ENCODE results near the gene ZIC2. TPM values are rescaled to one million over a fixed set of nuclear protein-coding genes. Genes with fewer than 3 reads are reported as not detected.

Gene ZIC2
- total and polyA plus RNA-seq, 10 donors, result not detected

DNA sequence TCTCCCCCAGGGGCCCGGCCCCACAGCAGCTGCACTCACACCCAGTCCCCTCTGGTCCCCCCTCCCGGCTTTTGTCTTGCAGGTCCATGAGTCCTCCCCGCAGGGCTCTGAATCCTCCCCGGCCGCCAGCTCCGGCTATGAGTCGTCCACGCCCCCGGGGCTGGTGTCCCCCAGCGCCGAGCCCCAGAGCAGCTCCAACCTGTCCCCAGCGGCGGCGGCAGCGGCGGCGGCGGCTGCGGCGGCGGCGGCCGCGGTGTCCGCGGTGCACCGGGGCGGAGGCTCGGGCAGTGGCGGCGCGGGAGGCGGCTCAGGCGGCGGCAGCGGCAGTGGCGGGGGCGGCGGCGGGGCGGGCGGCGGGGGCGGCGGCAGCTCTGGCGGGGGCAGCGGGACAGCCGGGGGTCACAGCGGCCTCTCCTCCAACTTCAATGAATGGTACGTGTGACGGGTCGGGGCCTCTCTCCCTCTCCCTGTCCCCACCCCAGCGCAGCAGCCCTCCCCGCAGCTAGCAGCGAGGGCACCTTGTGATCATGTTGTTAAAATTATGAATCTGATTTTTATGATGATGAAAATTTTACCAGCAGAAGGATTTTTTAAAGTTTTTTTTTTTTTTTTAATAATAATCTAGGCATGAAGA lies 3.8 kb downstream of the ZIC2 start:
- TF ChIP-seq, protein P1, sequence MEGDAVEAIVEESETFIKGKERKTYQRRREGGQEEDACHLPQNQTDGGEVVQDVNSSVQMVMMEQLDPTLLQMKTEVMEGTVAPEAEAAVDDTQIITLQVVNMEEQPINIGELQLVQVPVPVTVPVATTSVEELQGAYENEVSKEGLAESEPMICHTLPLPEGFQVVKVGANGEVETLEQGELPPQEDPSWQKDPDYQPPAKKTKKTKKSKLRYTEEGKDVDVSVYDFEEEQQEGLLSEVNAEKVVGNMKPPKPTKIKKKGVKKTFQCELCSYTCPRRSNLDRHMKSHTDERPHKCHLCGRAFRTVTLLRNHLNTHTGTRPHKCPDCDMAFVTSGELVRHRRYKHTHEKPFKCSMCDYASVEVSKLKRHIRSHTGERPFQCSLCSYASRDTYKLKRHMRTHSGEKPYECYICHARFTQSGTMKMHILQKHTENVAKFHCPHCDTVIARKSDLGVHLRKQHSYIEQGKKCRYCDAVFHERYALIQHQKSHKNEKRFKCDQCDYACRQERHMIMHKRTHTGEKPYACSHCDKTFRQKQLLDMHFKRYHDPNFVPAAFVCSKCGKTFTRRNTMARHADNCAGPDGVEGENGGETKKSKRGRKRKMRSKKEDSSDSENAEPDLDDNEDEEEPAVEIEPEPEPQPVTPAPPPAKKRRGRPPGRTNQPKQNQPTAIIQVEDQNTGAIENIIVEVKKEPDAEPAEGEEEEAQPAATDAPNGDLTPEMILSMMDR (IDR thresholded peaks at IDR 0.05 in 8 of 11, conservative IDR thresholded peaks at IDR 0.05 in 3 of 11), result no peak
- TF ChIP-seq POLR2AphosphoS5 (IDR thresholded peaks at IDR 0.05) (no peak), POLR2A (IDR thresholded peaks at IDR 0.05) (no peak)
- Histone ChIP-seq H3K27ac (no peak overlapping the region), H3K36me3 (no peaks in the 10 kb centered on the region), H3K27me3 (replicated peaks in 1 of 7) (peaks cover 35 to 100% (median 98%) of the 10 kb centered on the region in 7 donors), H3K4me3 (peak overlapping the region in 1 of 8 donors; percentile 22), H3K4me1 (peaks cover 5 to 63% (median 49%) of the 10 kb centered on the region in 6 donors), H3K9me3 (peaks cover 0 to 44% (median 3%) of the 10 kb centered on the region in 8 donors)
- WGBS, 5 donors, result 4 to 7% (median 6%) methylated on average over 16 to 55 of the region's 55 CpGs
- no peak for DNase-seq
- intact Hi-C loops (cut with DNase I; ENCODE audit: low total_unique reads), result no loop called here

GRCh38 chr13:99985886-99986527 lies 4.4 kb downstream of the ZIC2 start:
- Histone ChIP-seq H3K4me3 (no peak overlapping the region), H3K9me3 (peaks cover 0 to 44% (median 3%) of the 10 kb centered on the region in 8 donors), H3K27me3 (replicated peaks in 1 of 7) (peaks cover 39 to 100% (median 99%) of the 10 kb centered on the region in 7 donors), H3K36me3 (no peaks in the 10 kb centered on the region), H3K27ac (no peak overlapping the region), H3K4me1 (peaks cover 5 to 63% (median 49%) of the 10 kb centered on the region in 6 donors)
- 35 to 42% (median 39%) methylated on average over 15 of the region's 15 CpGs for WGBS, 5 donors
- intact Hi-C loops (cut with DNase I; ENCODE audit: low total_unique reads), result no loop called here
- DNase-seq, result no peak
- no peak for TF ChIP-seq POLR2A (IDR thresholded peaks at IDR 0.05)
- TF ChIP-seq, protein P1 (IDR thresholded peaks at IDR 0.05 in 8 of 11, conservative IDR thresholded peaks at IDR 0.05 in 3 of 11), result no peak
- no peak for TF ChIP-seq POLR2AphosphoS5 (IDR thresholded peaks at IDR 0.05)

GRCh38 chr13:99986741-99987140 lies 5.2 kb downstream of the ZIC2 start:
- no peak for DNase-seq
- H3K27ac ChIP-seq, result no peak overlapping the region
- H3K36me3 ChIP-seq, result no peaks in the 10 kb centered on the region
- H3K27me3 ChIP-seq (replicated peaks in 1 of 7), result peaks cover 46 to 100% (median 99%) of the 10 kb centered on the region in 7 donors
- TF ChIP-seq, protein P1 (IDR thresholded peaks at IDR 0.05 in 8 of 11, conservative IDR thresholded peaks at IDR 0.05 in 3 of 11), result no peak
- TF ChIP-seq POLR2A (IDR thresholded peaks at IDR 0.05) (no peak), POLR2AphosphoS5 (IDR thresholded peaks at IDR 0.05) (no peak)
- peaks cover 0 to 44% (median 3%) of the 10 kb centered on the region in 8 donors for H3K9me3 ChIP-seq
- peaks cover 5 to 63% (median 44%) of the 10 kb centered on the region in 6 donors for H3K4me1 ChIP-seq
- H3K4me3 ChIP-seq, result no peak overlapping the region
- intact Hi-C loops (cut with DNase I; ENCODE audit: low total_unique reads), result no loop called here
- 33 to 40% (median 35%) methylated on average over 8 of the region's 8 CpGs for WGBS, 5 donors
